GM13977 (cell line): ENCODE data around the gene CLEC16A.

ENCODE experiments used
- DNase-seq: peaks from one replicate; pipeline ENCODE4 v3.0.0; 2012; ENCODE audit warnings: low spot score
- CTCF ChIP-seq: IDR thresholded peaks from 2 replicates; pipeline ENCODE4 v1.5.1; 2012; ENCODE audit warnings: mild to moderate bottlenecking, control low read depth; ENCODE audit not compliant: insufficient read depth; ENCODE audit errors: extremely low read depth, missing control alignments
- in situ Hi-C: fragments of 300-500 bp; cut with MboI; formaldehyde crosslinking; loops from one replicate; pipeline ENCODE4 v1.12.0; 2022; ENCODE audit warnings: low sequenced_read_pairs, low pct_unique_long_range_greater_than_20kb, mixed read lengths, inconsistent platforms; ENCODE audit not compliant: unreplicated experiment

CLEC16A gene

GRCh38 chr16:10992797-10993196 is 48.4 kb downstream of the CLEC16A start:
- no peak for TF ChIP-seq CTCF
- no peak for DNase-seq
- in situ Hi-C loops: no loop called here

GRCh38 chr16:10993649-10994048 is 49.3 kb downstream of the CLEC16A start:
- no peak for DNase-seq
- in situ Hi-C loops: no loop called here
- no peak for TF ChIP-seq CTCF

GRCh38 chr16:10994571-10994970 is 50.2 kb downstream of the CLEC16A start:
- no peak for DNase-seq
- TF ChIP-seq CTCF: no peak
- in situ Hi-C loops: no loop called here

- TF ChIP-seq CTCF: no peak
- DNase-seq: no peak
- in situ Hi-C loops: no loop called here
Observed at GRCh38 chr16:10995565-10995964, 51.2 kb downstream of the CLEC16A start.

- no peak for DNase-seq
- in situ Hi-C loops: no loop called here
- no peak for TF ChIP-seq CTCF
Observed at GRCh38 chr16:10997485-10997884, 53.1 kb downstream of the CLEC16A start.

- TF ChIP-seq CTCF: no peak
- in situ Hi-C loops: no loop called here
- no peak for DNase-seq
Observed at GRCh38 chr16:10999300-10999699, 54.9 kb downstream of the CLEC16A start.

GRCh38 chr16:11001611-11002010 is 57.2 kb downstream of the CLEC16A start:
- in situ Hi-C loops: no loop called here
- DNase-seq: no peak
- no peak for TF ChIP-seq CTCF
